Activated CD4-positive, alpha-beta T cell treated with anti-CD3 and anti-CD28 coated beads, Interleukin-2, amount 10 ng/mL, durations not matched to agents 24 days and 14 days (primary cell): Measurements from ENCODE around the gene GRIP2. TPM values are rescaled to one million over a fixed set of nuclear protein-coding genes. Genes with fewer than 3 reads are reported as not detected.

Experiments used
- DNase-seq: peaks from one replicate; pipeline ENCODE4 v3.0.0; 2022
- H3K27ac Mint-ChIP-seq: one replicate; pipeline ENCODE4 v1.8.0; 2022; ENCODE audit warnings: mild to moderate bottlenecking, mixed read lengths
- H3K27me3 Mint-ChIP-seq: one replicate; pipeline ENCODE4 v1.8.0; 2022; ENCODE audit warnings: mixed read lengths
- H3K36me3 Mint-ChIP-seq: one replicate; pipeline ENCODE4 v1.8.0; 2022; ENCODE audit warnings: low read depth, mild to moderate bottlenecking, mixed read lengths
- H3K4me1 Mint-ChIP-seq: one replicate; pipeline ENCODE4 v1.8.0; 2021; ENCODE audit warnings: mixed read lengths
- H3K4me3 Mint-ChIP-seq: one replicate; pipeline ENCODE4 v1.8.0; 2022; ENCODE audit warnings: mild to moderate bottlenecking, moderate library complexity, mixed read lengths
- H3K9me3 Mint-ChIP-seq: one replicate; pipeline ENCODE4 v1.8.0; 2021; ENCODE audit warnings: mixed read lengths
- intact Hi-C: fragments of 100-400 bp; cut with micrococcal nuclease; formaldehyde crosslinking; loops from one replicate; pipeline ENCODE4 v1.15.1; 2023
- total RNA-seq: library from RNA; stranded (reverse); gene quantifications from 2 replicates; pipeline ENCODE4 v1.2.3, GENCODE V29; 2022

GRIP2 gene
- total RNA-seq, 1 donor from 2014 or later = not detected

DNA sequence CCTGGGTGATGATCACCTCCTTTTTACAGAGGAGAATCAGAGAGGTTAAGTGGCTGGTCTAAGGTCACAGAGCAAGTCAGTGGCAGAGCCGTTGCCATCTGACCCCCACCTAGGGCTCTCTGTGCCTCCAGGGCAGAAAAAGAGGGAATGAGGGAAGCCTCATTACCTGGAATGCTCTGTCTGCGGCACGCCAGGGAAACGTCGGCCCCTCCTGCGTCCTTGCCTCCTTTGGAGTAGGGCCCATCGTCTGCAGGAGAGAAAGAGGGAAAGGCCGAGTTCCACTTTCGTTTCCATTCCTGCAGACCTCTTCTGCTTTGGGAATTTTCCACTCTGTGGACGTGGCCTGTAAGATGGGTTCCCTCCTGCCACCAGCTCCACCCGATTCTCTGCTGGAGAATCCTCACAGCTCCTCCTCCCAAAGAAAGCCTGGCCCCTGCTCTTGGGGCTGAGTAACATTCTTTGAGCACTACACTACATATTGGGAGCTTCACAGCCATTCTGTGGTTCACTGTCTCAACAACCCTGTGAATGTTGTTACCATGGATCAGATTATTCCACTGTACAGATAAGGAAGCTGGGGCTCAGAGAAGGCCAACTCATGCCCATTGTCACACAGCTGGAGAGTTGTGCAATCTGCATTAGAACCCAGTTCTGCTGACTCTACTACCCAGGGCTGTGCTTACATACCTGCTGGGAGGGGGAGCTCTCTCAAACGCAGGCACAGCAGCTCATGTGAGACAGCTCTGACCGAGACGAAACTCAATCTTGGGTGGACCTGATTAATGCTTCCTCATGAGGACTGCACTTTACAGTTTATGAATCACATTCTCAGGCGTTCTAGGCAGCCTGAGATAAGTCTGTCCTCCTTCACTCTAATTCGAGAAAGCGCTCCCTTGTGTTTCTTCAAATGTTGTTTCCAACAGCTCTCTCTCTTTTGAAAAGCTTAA is 14.2 kb downstream of the GRIP2 start:
- Mint-ChIP-seq H3K4me3 (no peak overlapping the region), H3K4me1 (no peaks in the 10 kb centered on the region), H3K27ac (no peak overlapping the region), H3K27me3 (peaks cover 14% of the 10 kb centered on the region), H3K9me3 (no peaks in the 10 kb centered on the region), H3K36me3 (no peaks in the 10 kb centered on the region)
- intact Hi-C loops = no loop called here
- no peak for DNase-seq

DNA sequence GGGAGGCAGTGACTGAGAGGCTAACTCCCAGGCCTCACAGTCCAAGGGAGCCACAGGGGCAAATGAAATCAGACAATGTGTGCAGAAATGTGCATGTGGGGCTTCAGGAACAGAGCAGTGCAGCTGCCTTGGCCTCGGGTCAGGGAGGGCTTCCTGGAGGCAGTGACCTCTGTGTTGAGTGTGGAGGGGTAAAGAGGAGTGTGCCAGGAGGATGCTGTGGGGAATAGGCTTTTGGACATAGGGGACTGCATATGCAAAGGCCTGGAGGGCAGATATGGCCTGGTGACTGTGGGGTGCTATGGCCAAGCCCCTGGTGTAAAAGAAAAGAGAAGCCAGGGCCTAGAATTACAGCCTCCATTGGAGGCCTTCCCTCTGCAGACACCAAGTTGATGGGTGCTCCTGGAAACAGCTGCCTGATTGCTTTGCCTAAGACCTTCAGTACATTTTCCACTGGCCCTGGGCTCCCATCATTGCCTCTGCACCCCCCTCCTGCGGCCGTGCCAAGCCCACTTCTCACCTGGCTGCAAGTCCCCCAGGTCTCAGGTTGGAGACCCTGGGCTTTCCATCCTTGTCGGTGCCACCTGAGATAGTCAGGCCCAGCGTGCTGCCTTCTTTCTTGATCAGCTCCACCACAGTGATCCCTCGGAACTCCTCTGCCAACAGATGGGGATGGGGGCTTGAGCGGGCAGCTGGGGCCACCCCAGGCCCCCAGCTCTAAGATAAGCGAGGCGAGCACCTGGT is 15.1 kb downstream of the GRIP2 start:
- intact Hi-C loops = no loop called here
- H3K27ac Mint-ChIP-seq = no peak overlapping the region
- H3K9me3 Mint-ChIP-seq = no peaks in the 10 kb centered on the region
- H3K27me3 Mint-ChIP-seq = peaks cover 11% of the 10 kb centered on the region
- H3K4me1 Mint-ChIP-seq = no peaks in the 10 kb centered on the region
- DNase-seq = no peak
- H3K4me3 Mint-ChIP-seq = no peak overlapping the region
- H3K36me3 Mint-ChIP-seq = no peaks in the 10 kb centered on the region

DNA sequence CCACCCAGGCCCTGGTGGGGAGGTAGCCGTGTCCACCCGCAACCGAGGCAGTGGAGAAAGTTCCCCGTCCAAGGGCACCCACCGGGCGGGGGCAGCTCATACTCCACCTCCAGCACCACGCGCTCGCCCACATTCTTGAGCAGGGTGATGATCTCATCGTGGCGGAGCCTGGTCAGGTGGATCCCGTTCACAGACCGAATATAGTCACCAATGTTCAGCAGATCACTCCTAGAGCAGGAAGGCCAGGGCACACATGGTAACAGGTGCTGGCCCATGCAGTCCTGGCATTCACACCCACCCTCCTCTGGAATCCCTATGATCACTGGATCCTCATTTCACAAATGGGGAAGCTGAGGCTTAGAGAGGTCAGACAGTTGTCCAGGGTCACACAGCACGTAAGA is 15.8 kb downstream of the GRIP2 start:
- intact Hi-C loops = no loop called here
- Mint-ChIP-seq H3K4me3 (no peak overlapping the region), H3K4me1 (no peaks in the 10 kb centered on the region), H3K36me3 (no peaks in the 10 kb centered on the region), H3K9me3 (no peaks in the 10 kb centered on the region), H3K27ac (no peak overlapping the region), H3K27me3 (peaks cover 11% of the 10 kb centered on the region)
- DNase-seq = no peak

DNA sequence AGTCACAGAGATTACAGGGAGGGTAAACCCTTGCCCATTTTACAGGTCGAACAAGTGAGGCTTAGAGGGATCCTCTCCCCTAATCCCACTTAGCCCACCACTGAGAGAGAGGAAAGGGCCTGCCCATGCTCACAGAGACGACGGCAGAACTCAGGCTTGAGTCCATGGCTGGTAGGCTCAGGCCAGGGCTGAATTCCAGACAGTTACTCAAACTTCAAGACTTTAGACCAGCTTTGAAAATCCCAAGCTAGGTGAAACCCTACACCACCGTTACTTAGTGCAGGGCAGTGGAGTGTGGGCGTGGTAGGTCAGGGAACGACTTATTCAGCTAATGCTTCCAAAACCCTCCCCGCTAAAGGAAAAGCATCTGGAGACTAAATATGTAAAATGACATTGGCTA is 16.4 kb downstream of the GRIP2 start:
- Mint-ChIP-seq H3K4me1 (no peaks in the 10 kb centered on the region), H3K36me3 (no peaks in the 10 kb centered on the region), H3K9me3 (no peaks in the 10 kb centered on the region), H3K4me3 (no peak overlapping the region), H3K27ac (no peak overlapping the region), H3K27me3 (peaks cover 11% of the 10 kb centered on the region)
- intact Hi-C loops = no loop called here
- no peak for DNase-seq

DNA sequence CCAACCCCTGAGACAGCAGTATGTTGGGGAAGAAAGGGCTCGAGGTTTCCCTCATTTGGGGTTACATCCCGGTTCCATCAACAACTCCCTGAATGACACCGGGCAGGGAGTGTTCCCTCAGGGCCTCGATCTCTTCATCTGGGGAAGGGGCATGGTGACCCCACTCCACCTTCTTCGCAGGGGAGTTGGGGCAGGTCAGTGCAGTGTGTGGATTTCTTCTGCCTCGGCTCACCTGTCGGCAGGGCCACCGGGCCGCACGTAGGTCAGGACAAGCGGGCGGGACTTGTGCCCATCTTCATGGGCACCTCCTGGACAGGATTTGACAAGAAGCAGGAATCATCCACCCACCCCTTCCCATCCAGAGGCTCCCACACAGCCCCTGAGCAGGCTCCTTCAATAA is 17.4 kb downstream of the GRIP2 start:
- intact Hi-C loops = no loop called here
- H3K27me3 Mint-ChIP-seq = peaks cover 8% of the 10 kb centered on the region
- H3K4me3 Mint-ChIP-seq = no peak overlapping the region
- H3K4me1 Mint-ChIP-seq = no peaks in the 10 kb centered on the region
- H3K9me3 Mint-ChIP-seq = no peaks in the 10 kb centered on the region
- no peak for DNase-seq
- H3K27ac Mint-ChIP-seq = no peak overlapping the region
- no peaks in the 10 kb centered on the region for H3K36me3 Mint-ChIP-seq

DNA sequence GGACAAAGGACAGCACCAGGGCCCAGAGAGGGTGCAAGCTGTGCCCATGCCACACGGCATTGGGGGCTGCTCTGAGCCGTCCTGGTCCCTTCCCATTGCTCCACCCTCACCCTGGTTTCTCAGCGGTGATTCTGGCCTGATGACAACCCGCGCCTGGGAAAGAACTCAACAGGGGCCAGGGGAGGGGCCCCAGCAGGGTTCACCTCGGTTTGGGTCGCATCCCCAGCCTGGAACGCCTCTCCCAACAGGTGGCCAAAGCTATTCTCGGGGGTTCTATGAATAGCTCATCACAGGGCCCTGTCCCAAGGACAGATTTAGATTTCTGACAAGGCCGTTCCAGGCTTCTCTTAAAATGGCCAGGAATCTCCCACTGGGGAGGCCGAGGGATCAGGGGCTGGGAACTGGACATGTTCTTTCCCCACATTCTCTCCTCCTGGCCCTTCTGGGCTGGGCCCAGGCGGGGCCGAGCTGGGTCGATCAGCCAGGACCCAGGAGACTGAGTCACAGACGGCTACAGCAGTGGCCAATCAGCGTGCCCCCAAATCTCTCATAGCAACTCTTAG is 17.9 kb downstream of the GRIP2 start:
- Mint-ChIP-seq H3K27ac (no peak overlapping the region), H3K9me3 (no peaks in the 10 kb centered on the region)
- intact Hi-C loops = no loop called here

DNA sequence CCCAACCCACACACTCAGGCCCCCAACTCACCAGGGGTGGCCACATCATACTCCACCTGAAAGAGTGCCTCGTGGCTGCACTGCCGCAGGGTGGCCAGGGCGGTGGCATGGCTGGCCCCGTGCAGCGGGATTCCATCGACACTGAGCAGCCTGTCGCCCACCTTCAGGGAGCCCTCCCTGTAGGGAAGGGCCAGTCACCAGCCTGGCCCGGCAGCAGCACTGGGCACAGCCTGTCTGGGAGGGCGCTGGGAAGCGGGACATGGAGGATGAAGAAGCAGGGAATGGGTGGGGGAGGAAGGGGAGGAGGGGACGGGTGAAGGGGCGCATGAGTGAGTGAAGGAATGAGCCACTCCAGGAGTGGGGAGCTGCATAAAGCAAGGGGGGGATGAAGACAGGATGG is 18.5 kb downstream of the GRIP2 start:
- DNase-seq = no peak
- intact Hi-C loops = no loop called here
- Mint-ChIP-seq H3K27ac (no peak overlapping the region), H3K4me3 (no peak overlapping the region), H3K9me3 (no peaks in the 10 kb centered on the region), H3K4me1 (no peaks in the 10 kb centered on the region), H3K27me3 (peaks cover 4% of the 10 kb centered on the region), H3K36me3 (no peaks in the 10 kb centered on the region)

More for the DNA sequence above, 17.9 kb downstream of the GRIP2 start:
- Mint-ChIP-seq H3K27me3 (peaks cover 8% of the 10 kb centered on the region), H3K36me3 (no peaks in the 10 kb centered on the region), H3K4me3 (no peak overlapping the region), H3K4me1 (no peaks in the 10 kb centered on the region)
- no peak for DNase-seq

DNA sequence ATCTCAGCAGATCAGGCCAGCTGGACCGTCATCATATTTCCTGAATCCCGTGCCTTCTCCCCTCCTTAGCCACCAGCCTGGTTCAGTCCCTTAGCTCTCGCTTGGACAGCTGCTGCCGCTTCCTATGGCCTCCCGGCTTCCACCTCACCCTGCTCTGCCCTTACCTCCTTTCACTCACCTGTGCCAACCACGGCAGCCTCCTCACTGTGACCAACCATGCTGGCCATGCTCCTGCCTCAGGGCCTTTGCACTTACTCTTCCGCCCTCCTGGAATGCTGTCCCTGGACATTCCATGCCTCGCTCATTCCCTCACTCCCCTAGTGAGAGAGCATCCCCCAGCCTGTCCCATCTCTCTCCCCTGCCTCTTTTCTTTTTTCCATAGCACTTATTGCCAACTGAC is 19.2 kb downstream of the GRIP2 start:
- Mint-ChIP-seq H3K4me1 (no peaks in the 10 kb centered on the region), H3K27me3 (peaks cover under 1% of the 10 kb centered on the region), H3K4me3 (no peak overlapping the region), H3K9me3 (no peaks in the 10 kb centered on the region), H3K36me3 (no peaks in the 10 kb centered on the region), H3K27ac (no peak overlapping the region)
- intact Hi-C loops = no loop called here
- DNase-seq = no peak

DNA sequence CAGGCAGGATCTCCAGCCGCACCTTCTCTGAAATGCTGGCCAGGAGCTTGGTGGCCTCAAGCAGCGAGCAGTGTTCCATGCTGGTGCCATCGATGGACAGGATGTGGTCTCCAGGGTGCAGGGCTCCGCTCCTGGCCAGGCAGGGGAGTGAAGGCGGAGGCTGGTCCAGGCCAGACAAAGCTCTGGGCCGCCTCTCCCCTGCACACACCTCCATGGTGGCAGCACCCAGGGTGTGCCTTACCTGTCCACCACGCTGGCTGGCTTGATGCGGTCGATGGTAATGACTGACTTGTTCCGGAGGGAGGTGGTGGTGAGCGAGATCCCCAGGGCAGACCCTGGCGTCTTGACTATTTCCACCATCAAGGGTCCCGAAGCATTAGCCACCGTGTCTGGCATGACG is 20.0 kb downstream of the GRIP2 start:
- Mint-ChIP-seq H3K27me3 (no peaks in the 10 kb centered on the region), H3K27ac (no peak overlapping the region), H3K36me3 (no peaks in the 10 kb centered on the region)

DNA sequence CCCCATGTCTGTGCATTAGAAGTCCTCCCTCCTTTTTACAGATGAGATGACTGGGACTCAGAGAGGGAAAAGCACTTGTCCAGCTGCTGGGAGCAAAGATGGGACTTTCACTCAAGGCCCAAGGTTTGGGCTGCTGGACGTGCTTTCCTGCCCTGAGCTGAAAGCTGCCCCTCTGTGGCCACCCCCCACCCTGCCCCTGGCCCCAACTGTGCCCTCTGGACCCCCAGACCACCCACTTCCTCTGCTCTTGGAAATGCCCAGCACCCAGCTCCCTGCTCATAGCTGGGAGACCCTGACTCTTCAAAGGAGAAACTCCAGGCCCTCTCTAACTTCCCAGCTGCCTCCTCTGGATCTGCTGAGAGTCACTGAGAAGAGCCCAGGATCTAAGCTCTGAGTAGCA is 20.7 kb downstream of the GRIP2 start:
- Mint-ChIP-seq H3K4me1 (no peaks in the 10 kb centered on the region), H3K36me3 (no peaks in the 10 kb centered on the region), H3K4me3 (no peak overlapping the region), H3K27ac (no peak overlapping the region), H3K9me3 (no peaks in the 10 kb centered on the region), H3K27me3 (no peaks in the 10 kb centered on the region)
- intact Hi-C loops = loop anchor here (5.0 kb wide), 1 partner anchor 293 kb away; no protein-coding TSS in a partner anchor
- DNase-seq = no peak

More for the DNA sequence above, 20.0 kb downstream of the GRIP2 start:
- Mint-ChIP-seq H3K4me3 (no peak overlapping the region), H3K9me3 (no peaks in the 10 kb centered on the region), H3K4me1 (no peaks in the 10 kb centered on the region)
- intact Hi-C loops = no loop called here
- DNase-seq = no peak

DNA sequence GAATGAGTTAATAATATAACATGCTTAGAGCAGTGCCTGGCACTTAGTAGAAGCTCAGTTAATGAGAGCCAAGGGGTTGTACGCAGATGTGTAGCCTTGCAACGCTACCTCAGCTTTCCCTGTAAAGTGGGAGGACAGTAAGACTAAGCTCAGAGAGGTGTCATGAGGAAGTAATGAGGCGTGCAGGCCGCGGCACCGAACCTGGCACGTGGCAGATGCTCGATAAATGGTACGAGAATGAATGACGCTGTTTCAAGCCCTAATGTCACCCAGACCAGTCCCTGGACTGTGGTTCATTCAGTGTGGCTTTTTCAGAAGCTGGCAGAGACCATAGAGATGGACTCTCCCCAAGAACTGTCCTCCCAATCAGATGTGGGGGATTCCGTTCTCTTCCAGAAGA is 21.2 kb downstream of the GRIP2 start:
- no peaks in the 10 kb centered on the region for H3K27me3 Mint-ChIP-seq
- no peak overlapping the region for H3K4me3 Mint-ChIP-seq

DNA sequence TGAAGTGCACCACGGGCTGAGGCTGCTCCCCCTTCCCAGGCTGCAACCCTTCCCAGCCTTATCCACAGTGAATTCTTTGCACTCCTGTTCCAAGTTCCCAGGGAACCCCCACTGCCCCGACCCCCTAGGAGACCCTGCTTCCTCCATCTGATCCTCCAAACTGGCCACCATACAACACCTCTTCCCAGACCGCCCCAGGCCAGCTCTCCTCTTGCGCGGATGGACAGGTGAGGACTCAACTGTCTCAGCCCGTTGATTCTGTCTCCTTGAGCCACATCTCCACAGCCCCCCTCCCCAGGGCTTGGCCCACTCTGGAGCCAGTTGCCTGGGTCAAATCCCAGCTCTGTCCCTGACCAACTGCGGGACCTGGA is 21.7 kb downstream of the GRIP2 start:
- no peak overlapping the region for H3K4me3 Mint-ChIP-seq
- intact Hi-C loops = loop anchor here (5.0 kb wide), 1 partner anchor 294 kb away; no protein-coding TSS in a partner anchor
- no peak for DNase-seq
- H3K27ac Mint-ChIP-seq = no peak overlapping the region
- H3K4me1 Mint-ChIP-seq = no peaks in the 10 kb centered on the region
- H3K36me3 Mint-ChIP-seq = no peaks in the 10 kb centered on the region
- H3K27me3 Mint-ChIP-seq = no peaks in the 10 kb centered on the region
- no peaks in the 10 kb centered on the region for H3K9me3 Mint-ChIP-seq

More for the DNA sequence above, 21.2 kb downstream of the GRIP2 start:
- H3K36me3 Mint-ChIP-seq = no peaks in the 10 kb centered on the region
- H3K9me3 Mint-ChIP-seq = no peaks in the 10 kb centered on the region
- intact Hi-C loops = loop anchor here (5.0 kb wide), 1 partner anchor 293 kb away; no protein-coding TSS in a partner anchor
- no peak for DNase-seq
- H3K4me1 Mint-ChIP-seq = no peaks in the 10 kb centered on the region
- no peak overlapping the region for H3K27ac Mint-ChIP-seq

DNA sequence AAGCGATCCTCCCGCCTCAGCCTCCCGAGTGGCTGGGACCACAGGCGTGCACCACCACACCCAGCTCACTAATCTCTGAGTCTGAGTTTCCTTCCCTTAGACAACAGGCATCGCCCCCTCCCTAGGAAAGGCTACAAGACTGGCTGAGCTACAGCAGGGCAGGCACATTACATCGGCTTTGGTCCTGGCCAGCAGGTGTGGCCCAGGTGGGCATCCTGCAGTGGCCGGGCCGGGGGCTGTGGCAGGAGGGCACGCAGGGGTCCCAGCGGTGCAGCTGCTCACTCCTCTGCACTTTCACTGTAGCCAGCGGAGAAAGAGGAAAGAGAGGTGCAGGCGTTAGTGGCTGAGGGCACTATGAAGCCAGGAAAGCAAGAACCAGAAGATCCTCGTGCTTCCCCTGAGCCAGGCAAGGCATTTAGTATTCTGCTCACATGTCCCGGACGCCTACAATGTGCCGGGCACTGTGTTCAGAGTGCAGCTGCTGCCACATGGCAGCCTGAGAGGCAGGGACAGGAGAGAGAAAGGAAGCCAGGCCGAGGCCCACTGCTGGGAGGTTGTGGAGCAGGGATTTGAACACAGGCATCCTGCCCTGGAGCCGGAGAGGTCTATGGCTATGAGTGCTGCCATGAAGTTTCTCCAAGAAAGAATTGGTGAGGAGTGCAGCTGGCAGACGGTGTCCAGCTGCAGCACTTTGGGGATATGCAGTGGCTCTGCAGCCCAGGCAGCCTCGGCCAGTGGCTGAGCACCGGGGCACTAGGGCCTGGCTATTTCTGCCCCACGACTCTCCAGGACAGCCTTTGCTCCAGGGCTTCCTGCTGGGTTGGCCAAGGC is 22.3 kb downstream of the GRIP2 start:
- Mint-ChIP-seq H3K36me3 (no peaks in the 10 kb centered on the region), H3K27ac (no peak overlapping the region), H3K4me3 (no peak overlapping the region), H3K9me3 (no peaks in the 10 kb centered on the region), H3K27me3 (no peaks in the 10 kb centered on the region), H3K4me1 (no peaks in the 10 kb centered on the region)
- no peak for DNase-seq
- intact Hi-C loops = loop anchor here (5.0 kb wide), 1 partner anchor 294 kb away; no protein-coding TSS in a partner anchor
